ENCODE data around the gene ARHGAP19.

ARHGAP19 gene

GRCh38 chr10:97204826-97205679 is 87.4 kb downstream of the ARHGAP19 start:
- H3K27ac ChIP-seq, result no peak overlapping the region
- no peak for DNase-seq (ENCODE audit: low read depth, low spot score)

DNA sequence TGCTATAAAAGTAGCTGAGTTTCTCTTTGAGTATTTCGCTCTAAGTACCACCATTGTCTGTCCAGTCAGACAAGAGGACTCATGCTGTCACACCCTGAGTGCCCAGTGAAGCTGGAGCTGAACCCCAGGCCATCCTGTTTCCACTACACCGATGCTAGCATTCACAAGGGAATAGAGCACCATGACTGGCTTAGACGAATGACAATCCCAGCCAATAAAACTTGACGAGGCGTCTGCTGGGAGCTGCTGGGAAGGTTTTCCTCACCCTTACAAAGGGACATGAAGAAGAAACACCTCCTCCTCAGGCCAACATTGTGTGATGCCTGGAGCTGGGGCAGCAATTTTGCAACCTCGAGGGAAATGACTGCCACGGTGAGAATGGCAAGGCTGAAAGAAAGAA is 89.2 kb downstream of the ARHGAP19 start:
- H3K27ac ChIP-seq, result no peak overlapping the region
- DNase-seq (ENCODE audit: low read depth, low spot score), result no peak

DNA sequence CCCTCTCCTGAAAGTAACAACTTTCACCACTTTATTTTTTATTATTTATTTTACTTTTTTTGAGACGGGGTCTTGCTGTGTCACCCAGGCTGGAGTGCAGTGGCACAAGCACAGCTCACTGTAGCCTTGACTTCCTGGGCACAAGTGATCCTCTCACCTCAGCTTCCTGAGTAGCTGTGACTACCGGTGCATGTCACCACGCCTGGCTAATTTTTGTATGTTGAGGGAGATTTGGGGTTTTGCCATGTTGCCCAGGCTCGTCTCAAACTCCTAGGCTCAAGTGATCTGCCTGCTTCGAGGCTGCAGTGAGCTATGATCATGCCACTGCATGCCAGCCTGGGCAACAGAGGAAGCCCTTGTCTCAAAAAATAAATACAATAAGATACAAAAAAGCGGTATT is 91.8 kb downstream of the ARHGAP19 start:
- DNase-seq (ENCODE audit: low read depth, low spot score), result no peak
- no peak overlapping the region for H3K27ac ChIP-seq

- H3K27ac ChIP-seq, result no peak overlapping the region
- no peak for DNase-seq (ENCODE audit: low read depth, low spot score)
Observed at GRCh38 chr10:97199152-97199551, 93.3 kb downstream of the ARHGAP19 start.

DNA sequence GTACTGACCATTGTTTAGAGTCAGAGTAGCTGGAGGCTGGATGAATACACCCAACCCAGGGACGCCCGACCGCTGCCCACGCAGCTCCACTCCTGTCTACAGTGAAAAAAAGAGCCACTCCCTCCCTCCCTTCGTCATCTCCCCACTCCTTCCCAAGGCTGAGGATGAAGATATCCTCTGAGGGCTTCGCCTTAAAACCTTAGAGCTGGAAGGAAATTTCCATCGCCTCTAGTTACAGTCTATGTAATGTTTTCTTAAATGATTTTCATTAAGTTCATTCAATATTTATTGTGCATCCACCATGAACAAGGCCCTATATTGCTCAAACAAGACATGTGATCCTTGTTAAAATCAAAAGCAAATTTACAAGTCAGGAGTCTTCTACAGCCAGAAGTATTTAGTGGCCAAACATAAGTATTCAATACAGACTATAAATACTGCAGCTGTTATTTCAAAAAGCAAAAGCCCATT is 95.4 kb downstream of the ARHGAP19 start:
- DNase-seq (ENCODE audit: low read depth, low spot score), result no peak

DNA sequence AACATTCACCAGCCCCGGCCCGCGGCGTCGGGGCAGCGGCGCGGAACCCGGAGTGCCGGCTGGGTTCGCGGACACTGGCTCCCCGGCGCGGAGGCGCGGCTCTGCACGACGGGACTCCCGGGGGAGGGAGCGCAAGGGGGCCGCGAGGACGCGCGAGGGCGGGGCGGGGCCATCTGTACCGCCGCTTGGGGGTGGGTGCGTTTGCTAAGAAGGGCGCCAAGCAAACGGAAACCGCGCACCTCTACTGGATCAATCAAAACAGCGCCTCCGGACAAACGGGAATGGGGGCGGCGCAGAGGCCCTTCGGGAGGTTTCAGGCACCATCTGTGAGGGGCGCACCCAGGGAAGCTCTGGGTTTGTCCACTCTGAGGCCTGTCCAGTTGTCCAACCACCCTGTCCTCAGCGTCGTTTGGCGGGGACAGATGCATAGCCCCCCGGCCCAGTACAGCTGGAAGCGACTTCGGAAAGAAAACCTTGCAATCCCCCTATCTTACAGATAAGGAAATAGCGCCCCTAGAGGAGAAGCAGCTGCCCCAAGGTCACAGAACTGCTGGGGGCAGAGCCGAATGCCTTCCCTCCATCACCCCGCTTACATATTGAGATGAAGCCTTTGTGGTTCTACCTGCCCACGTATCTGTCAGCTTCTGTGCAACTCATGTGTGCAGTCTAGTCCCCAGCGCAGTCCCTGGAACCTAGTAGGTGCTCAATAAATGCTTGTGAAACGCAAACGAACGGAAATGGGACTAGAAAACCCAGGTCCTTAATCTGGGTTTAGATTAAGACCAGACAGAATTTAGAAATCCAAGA is 96.0 kb downstream of the ARHGAP19 start:
- H3K27ac ChIP-seq, result no peak overlapping the region
- no peak for DNase-seq (ENCODE audit: low read depth, low spot score)

More for the DNA sequence above, 95.4 kb downstream of the ARHGAP19 start:
- no peak overlapping the region for H3K27ac ChIP-seq

DNA sequence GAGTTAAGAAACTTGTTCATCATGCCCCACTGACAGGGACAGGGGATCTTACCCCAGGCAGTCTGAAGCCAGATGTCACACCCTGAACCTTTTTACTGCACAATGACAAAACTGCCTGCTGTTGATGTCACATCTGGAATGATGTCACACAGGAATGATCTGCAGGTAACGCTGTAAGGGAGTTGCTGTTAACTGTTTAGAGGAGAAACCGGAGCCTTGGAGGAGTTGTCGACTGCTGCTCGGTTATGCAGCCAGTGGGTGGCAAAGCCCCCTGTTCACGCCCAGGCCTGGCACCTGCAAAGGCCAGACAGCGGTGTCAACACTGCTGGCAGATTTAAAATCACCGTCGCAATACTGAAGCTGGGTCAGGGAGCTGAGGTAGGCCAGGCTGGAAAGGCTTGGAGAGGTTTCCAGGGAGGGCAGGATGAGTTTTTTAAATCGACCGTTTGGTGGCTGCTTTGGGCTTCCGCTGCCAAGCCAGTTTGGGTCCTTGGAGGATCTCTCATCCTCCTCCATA is 96.7 kb downstream of the ARHGAP19 start:
- DNase-seq (ENCODE audit: low read depth, low spot score), result no peak
- no peak overlapping the region for H3K27ac ChIP-seq

GRCh38 chr10:97192952-97193435 is 99.4 kb downstream of the ARHGAP19 start:
- DNase-seq (ENCODE audit: low read depth, low spot score), result no peak
- no peak overlapping the region for H3K27ac ChIP-seq

DNA sequence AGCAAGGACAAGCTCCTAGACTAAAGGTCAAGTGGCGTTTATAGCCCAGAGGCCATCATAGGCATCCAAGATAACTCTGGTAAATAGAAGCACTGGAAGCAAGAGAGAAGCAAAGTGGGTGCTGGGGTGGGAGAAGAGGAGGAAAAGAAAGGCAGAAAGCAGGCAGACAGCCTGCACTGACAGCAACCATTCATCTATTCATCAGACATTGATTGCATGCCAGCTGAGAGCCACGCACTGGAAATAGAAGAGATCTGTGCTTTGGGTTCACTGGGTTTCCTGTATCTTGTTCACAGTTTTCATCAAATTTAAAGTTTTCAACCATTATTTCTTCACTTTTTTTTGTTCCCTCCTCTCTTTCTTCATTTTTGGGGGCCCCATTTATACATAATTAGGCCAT is 102.0 kb downstream of the ARHGAP19 start:
- DNase-seq (ENCODE audit: low read depth, low spot score), result no peak
- no peak overlapping the region for H3K27ac ChIP-seq

- no peak for DNase-seq (ENCODE audit: low read depth, low spot score)
- no peak overlapping the region for H3K27ac ChIP-seq
Observed at GRCh38 chr10:97188261-97188711, 104.2 kb downstream of the ARHGAP19 start.

GRCh38 chr10:97186911-97187310 is 105.5 kb downstream of the ARHGAP19 start:
- H3K27ac ChIP-seq, result no peak overlapping the region
- DNase-seq (ENCODE audit: low read depth, low spot score), result no peak

- no peak for DNase-seq (ENCODE audit: low read depth, low spot score)
Observed at GRCh38 chr10:97185326-97186058, 106.9 kb downstream of the ARHGAP19 start, which contains the start of gene SLIT1. TSS of gene SLIT1 (minus strand) at chr10:97185959. CDS start at chr10:97185674, 285 bp downstream.

DNA sequence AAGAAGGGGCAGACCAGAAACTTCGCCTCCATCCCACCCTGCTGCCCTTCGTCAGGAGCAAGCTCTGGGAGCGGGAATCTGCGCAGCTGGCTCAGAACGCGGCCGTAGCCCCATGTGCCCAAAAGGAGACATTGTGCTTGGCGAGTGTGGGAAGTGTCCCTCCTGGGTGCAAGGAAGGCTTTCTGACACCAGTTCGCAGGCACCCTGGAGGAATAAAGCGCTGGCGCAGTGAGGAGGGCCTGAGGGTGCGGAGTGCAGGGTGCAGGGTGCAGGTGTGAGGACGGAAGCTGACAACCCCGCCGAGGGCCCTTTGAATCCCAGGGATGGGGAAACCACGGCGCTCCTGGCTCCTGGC is 107.5 kb downstream of the ARHGAP19 start:
- H3K27ac ChIP-seq, result no peak overlapping the region
- no peak for DNase-seq (ENCODE audit: low read depth, low spot score)

More at GRCh38 chr10:97185326-97186058, 106.9 kb downstream of the ARHGAP19 start, which contains the start of gene SLIT1:
- no peak within 1 kb of the TSS for H3K27ac ChIP-seq

GRCh38 chr10:97183314-97183713 is 109.1 kb downstream of the ARHGAP19 start:
- DNase-seq (ENCODE audit: low read depth, low spot score), result no peak
- no peak overlapping the region for H3K27ac ChIP-seq

GRCh38 chr10:97182288-97182990 is 110.0 kb downstream of the ARHGAP19 start:
- DNase-seq (ENCODE audit: low read depth, low spot score), result no peak
- H3K27ac ChIP-seq, result no peak overlapping the region

GRCh38 chr10:97180986-97181385 is 111.5 kb downstream of the ARHGAP19 start:
- DNase-seq (ENCODE audit: low read depth, low spot score), result no peak

DNA sequence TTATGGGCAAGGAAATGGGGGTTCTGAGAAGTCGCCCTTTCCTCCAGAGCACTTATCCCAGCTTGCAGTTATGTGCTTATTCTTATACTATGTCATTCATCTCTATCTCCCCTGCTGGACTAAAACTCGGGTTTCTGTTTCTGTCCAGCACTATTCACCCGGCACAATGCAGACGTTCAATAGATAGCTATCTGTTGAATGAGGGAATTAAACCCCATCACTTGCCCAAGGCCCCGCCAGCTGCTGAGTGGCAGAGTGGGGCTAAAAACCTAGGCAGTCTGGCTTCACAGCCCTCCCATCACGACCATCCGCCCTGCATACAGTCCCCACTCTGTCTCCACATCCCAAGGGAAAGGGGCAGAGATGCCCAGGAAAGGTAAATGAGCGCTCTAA is 112.1 kb downstream of the ARHGAP19 start:
- H3K27ac ChIP-seq, result no peak overlapping the region
- no peak for DNase-seq (ENCODE audit: low read depth, low spot score)

More at GRCh38 chr10:97180986-97181385, 111.5 kb downstream of the ARHGAP19 start:
- no peak overlapping the region for H3K27ac ChIP-seq

GRCh38 chr10:97179731-97180362 is 112.6 kb downstream of the ARHGAP19 start:
- H3K27ac ChIP-seq, result no peak overlapping the region
- no peak for DNase-seq (ENCODE audit: low read depth, low spot score)

DNA sequence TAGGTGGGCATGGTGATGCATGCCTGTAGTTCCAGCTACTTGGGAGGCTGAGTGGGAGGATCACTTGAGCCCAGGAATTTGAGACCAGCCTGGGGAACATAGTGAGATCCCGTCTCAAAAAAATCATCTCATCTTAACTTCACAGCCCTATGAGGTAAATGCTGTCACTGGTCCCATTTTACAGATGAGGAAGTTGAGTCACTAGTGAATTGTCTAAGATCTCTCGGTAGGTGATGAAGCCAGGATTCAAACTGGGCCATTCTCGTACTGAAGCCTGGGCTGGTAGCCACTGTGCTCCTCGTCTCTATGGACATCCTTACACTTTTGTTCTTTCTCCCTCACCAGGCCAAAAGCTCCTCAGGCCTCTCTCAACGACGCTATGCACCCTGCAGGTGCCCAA is 113.1 kb downstream of the ARHGAP19 start:
- DNase-seq (ENCODE audit: low read depth, low spot score), result no peak
- no peak overlapping the region for H3K27ac ChIP-seq
